Panc1 (cell line): ENCODE data around the gene RNF144B. TPM values are rescaled to one million over a fixed set of nuclear protein-coding genes. Genes with fewer than 3 reads are reported as not detected.

Experiments used
- ATAC-seq: fragments of 200-7000 bp; cut with Tn5 transposase; 2 replicates; pipeline ENCODE4 v1.9.1; 2020; ENCODE audit warnings: mild to moderate bottlenecking, moderate library complexity
- BruUV-seq: library from RNA; stranded (reverse); fragments of 400-500 nt; replicated peaks from 2 replicates; lab custom pipeline; 2021; lab: Mats Ljungman, UMichigan
- CTCF ChIA-PET: fragments of 300-600 bp; sonication (Branson Sonifier 250); formaldehyde crosslinking; loops from one replicate; lab custom pipeline; 2022; ENCODE audit warnings: antibody characterized with exemption; lab: Charles Lee
- POLR2A ChIA-PET: fragments of 300-600 bp; sonication (Branson Sonifier 250); formaldehyde crosslinking; loops from one replicate; lab custom pipeline; 2022; ENCODE audit warnings: antibody characterized with exemption; lab: Charles Lee
- DNase-seq: peaks from one replicate; pipeline ENCODE4 v3.0.0-alpha.2; 2010; ENCODE audit warnings: low read depth, low spot score
- H3K27ac ChIP-seq: 2 replicates; pipeline ENCODE4 v1.5.1; 2011; ENCODE audit warnings: mild to moderate bottlenecking, low read length, inconsistent platforms
- H3K27me3 ChIP-seq: fragments of 200-500 bp; sonication (Bioruptor generic); 2 replicates; pipeline ENCODE4 v1.6.0; 2014; ENCODE audit warnings: low read length, inconsistent platforms; ENCODE audit not compliant: control insufficient read depth, insufficient read depth
- H3K36me3 ChIP-seq: fragments of 200-500 bp; sonication (Bioruptor generic); 2 replicates; pipeline ENCODE4 v1.5.1; 2014; ENCODE audit warnings: inconsistent platforms, mild to moderate bottlenecking, low read length, moderate library complexity; ENCODE audit not compliant: control insufficient read depth, insufficient read depth
- H3K4me1 ChIP-seq: 2 replicates; pipeline ENCODE4 v1.5.1; 2011; ENCODE audit warnings: inconsistent platforms, mild to moderate bottlenecking, low read length, moderate library complexity; ENCODE audit not compliant: control insufficient read depth, insufficient read depth
- H3K4me3 ChIP-seq, 2 experiments: 2 replicates each; pipeline ENCODE4 v1.5.1; 2011 to 2012; ENCODE audit warnings: low read depth in 2 of 2, low read length in 2 of 2, mild to moderate bottlenecking in 2 of 2, inconsistent platforms in 1 of 2, moderate library complexity in 1 of 2
- H3K9me3 ChIP-seq: fragments of 200-500 bp; sonication (Bioruptor generic); 2 replicates; pipeline ENCODE4 v1.5.1; 2014; ENCODE audit warnings: low read depth, mild to moderate bottlenecking, inconsistent platforms, low read length, moderate library complexity; ENCODE audit not compliant: control insufficient read depth, insufficient read depth
- POLR2AphosphoS5 ChIP-seq: IDR thresholded peaks from 2 replicates; pipeline ENCODE4 v1.6.1; 2012; ENCODE audit warnings: mild to moderate bottlenecking, low read depth, low read length, moderate library complexity
- SIN3A ChIP-seq: IDR thresholded peaks from 2 replicates; pipeline ENCODE4 v1.6.1; 2012; ENCODE audit warnings: low read depth, mild to moderate bottlenecking, low read length, moderate library complexity, borderline replicate concordance; ENCODE audit not compliant: insufficient read depth
- TCF7L2 ChIP-seq: IDR thresholded peaks from 2 replicates; pipeline ENCODE4 v1.6.1; 2011; ENCODE audit warnings: mild to moderate bottlenecking, low read depth, low read length, inconsistent platforms
- in situ Hi-C: cut with HindIII; loops from 2 replicates; pipeline ENCODE4 v1.10.0; 2016; ENCODE audit warnings: low sequenced_read_pairs, low pct_unique_long_range_greater_than_20kb
- intact Hi-C: fragments of 100-400 bp; cut with micrococcal nuclease; formaldehyde crosslinking; loops from one replicate; pipeline ENCODE4 v1.10.0; 2022; ENCODE audit not compliant: unreplicated experiment
- total RNA-seq: library from RNA; stranded (reverse); gene quantifications from one replicate; pipeline ENCODE4 v1.2.1, GENCODE V29; 2021; ENCODE audit not compliant: unreplicated experiment
- TF ChIP-seq, protein P1 (sequence below), 2 experiments: IDR thresholded peaks; 2 replicates each; pipeline ENCODE4 v1.6.1; 2011 to 2012; ENCODE audit warnings: low read depth in 2 of 2, control low read depth in 1 of 2, low read length in 1 of 2, mild to moderate bottlenecking in 1 of 2, moderate library complexity in 1 of 2; ENCODE audit not compliant: insufficient read depth in 1 of 2
- TF ChIP-seq, protein P2 (sequence below): fragments of 450-650 bp; IDR thresholded peaks from 2 replicates; pipeline ENCODE4 v1.5.1; 2017; ENCODE audit warnings: mild to moderate bottlenecking

The RNF144B gene
- total RNA-seq, 1 experiment from 2014 or later, result 5.6 TPM

- intact Hi-C loops, result no loop called here
- ATAC-seq (peak; percentile 86), DNase-seq (peak; percentile 38)
These were observed 40.1 kb upstream of the RNF144B start for GRCh38 chr6:18347021-18347577.

DNA sequence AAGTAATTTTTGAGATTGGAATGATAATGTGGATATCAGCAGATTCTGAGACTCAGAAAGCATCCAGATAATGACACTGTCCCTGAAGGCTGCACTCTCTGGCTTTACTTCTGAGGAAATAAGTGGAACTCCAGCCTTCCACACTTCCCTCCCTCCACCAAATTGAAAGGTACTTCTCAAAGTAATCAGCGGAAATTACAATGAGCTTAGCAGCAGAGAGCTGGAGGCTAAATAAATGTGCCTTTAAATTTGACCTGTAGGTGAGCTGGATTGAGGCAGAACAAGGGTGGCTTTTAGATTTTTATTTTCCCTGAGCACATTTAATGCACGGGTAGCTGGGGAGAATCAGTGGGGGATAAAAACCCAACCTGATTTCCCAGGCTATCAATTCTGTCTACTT is 39.3 kb upstream of the RNF144B start:
- no TSS peak for BruUV-seq
- H3K9me3 ChIP-seq, result no peaks in the 10 kb centered on the region
- TF ChIP-seq, protein P1, sequence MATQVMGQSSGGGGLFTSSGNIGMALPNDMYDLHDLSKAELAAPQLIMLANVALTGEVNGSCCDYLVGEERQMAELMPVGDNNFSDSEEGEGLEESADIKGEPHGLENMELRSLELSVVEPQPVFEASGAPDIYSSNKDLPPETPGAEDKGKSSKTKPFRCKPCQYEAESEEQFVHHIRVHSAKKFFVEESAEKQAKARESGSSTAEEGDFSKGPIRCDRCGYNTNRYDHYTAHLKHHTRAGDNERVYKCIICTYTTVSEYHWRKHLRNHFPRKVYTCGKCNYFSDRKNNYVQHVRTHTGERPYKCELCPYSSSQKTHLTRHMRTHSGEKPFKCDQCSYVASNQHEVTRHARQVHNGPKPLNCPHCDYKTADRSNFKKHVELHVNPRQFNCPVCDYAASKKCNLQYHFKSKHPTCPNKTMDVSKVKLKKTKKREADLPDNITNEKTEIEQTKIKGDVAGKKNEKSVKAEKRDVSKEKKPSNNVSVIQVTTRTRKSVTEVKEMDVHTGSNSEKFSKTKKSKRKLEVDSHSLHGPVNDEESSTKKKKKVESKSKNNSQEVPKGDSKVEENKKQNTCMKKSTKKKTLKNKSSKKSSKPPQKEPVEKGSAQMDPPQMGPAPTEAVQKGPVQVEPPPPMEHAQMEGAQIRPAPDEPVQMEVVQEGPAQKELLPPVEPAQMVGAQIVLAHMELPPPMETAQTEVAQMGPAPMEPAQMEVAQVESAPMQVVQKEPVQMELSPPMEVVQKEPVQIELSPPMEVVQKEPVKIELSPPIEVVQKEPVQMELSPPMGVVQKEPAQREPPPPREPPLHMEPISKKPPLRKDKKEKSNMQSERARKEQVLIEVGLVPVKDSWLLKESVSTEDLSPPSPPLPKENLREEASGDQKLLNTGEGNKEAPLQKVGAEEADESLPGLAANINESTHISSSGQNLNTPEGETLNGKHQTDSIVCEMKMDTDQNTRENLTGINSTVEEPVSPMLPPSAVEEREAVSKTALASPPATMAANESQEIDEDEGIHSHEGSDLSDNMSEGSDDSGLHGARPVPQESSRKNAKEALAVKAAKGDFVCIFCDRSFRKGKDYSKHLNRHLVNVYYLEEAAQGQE (IDR thresholded peaks at IDR 0.05; ENCODE audit: insufficient read depth in 1 of 2, low read depth in 2 of 2, low read length in 1 of 2), result no peak
- TF ChIP-seq, protein P2, sequence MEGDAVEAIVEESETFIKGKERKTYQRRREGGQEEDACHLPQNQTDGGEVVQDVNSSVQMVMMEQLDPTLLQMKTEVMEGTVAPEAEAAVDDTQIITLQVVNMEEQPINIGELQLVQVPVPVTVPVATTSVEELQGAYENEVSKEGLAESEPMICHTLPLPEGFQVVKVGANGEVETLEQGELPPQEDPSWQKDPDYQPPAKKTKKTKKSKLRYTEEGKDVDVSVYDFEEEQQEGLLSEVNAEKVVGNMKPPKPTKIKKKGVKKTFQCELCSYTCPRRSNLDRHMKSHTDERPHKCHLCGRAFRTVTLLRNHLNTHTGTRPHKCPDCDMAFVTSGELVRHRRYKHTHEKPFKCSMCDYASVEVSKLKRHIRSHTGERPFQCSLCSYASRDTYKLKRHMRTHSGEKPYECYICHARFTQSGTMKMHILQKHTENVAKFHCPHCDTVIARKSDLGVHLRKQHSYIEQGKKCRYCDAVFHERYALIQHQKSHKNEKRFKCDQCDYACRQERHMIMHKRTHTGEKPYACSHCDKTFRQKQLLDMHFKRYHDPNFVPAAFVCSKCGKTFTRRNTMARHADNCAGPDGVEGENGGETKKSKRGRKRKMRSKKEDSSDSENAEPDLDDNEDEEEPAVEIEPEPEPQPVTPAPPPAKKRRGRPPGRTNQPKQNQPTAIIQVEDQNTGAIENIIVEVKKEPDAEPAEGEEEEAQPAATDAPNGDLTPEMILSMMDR, result no peak
- TF ChIP-seq TCF7L2, result no peak
- TF ChIP-seq POLR2AphosphoS5, result no peak
- TF ChIP-seq SIN3A, result no peak
- H3K4me1 ChIP-seq, result peaks cover 3% of the 10 kb centered on the region; the same call in 1 of the 2 replicates
- POLR2A ChIA-PET, result no interaction called here
- DNase-seq, result no peak
- CTCF ChIA-PET, result no interaction called here
- no peak for ATAC-seq
- no peaks in the 10 kb centered on the region for H3K36me3 ChIP-seq
- intact Hi-C loops, result no loop called here
- in situ Hi-C loops, result no loop called here
- H3K4me3 ChIP-seq, result no peak overlapping the region
- H3K27ac ChIP-seq, result no peak overlapping the region
- peaks cover 3% of the 10 kb centered on the region; the same call in 1 of the 2 replicates for H3K27me3 ChIP-seq

More at GRCh38 chr6:18347021-18347577, 40.1 kb upstream of the RNF144B start:
- no peak overlapping the region for H3K4me3 ChIP-seq
- no peaks in the 10 kb centered on the region for H3K9me3 ChIP-seq
- ChIA-PET POLR2A (interaction anchor here (0.7 kb wide), 1 partner anchor 20 kb away, joined by 4 read pairs; no protein-coding TSS in a partner anchor), CTCF (no interaction called here)
- BruUV-seq, result no TSS peak
- TF ChIP-seq, protein P2, result no peak
- TF ChIP-seq POLR2AphosphoS5 (no peak), TCF7L2 (no peak), SIN3A (no peak)
- TF ChIP-seq, protein P1 (IDR thresholded peaks at IDR 0.05; ENCODE audit: insufficient read depth in 1 of 2, low read depth in 2 of 2, low read length in 1 of 2), result no peak
- H3K4me1 ChIP-seq, result peaks cover 3% of the 10 kb centered on the region; the same call in 1 of the 2 replicates
- in situ Hi-C loops, result no loop called here
- H3K27ac ChIP-seq, result no peak overlapping the region
- H3K36me3 ChIP-seq, result no peaks in the 10 kb centered on the region
- peaks cover 3% of the 10 kb centered on the region; the same call in 1 of the 2 replicates for H3K27me3 ChIP-seq
